HL-60/S4 treated with retinoic acid at 250 ng/mL for 4 days and 3 days (cell line): ENCODE data around the gene KRTAP19-4.
"Not testable (repeated sequence)": the region's sequence is repeated elsewhere in the genome, so short reads cannot be mapped to it uniquely, and the experiment has no call there.

ENCODE experiments used
- in situ Hi-C: fragments of 300-500 bp; cut with MboI; formaldehyde crosslinking; loops from 2 replicates; pipeline ENCODE4 v1.7.0; 2022; ENCODE audit warnings: low sequenced_read_pairs

Gene KRTAP19-4

GRCh38 chr21:30497065-30497464 is at the start of gene KRTAP19-4:
Gene KRTAP19-4, minus strand, starts transcription at chr21:30497165. Its CDS starts 55 bp downstream, at chr21:30497110.
- in situ Hi-C loops, result no loop called here

- in situ Hi-C loops, result no loop called here
Measured at GRCh38 chr21:30541764-30542163, 44.8 kb upstream of the KRTAP19-4 start, which contains the start of gene KRTAP19-6. Gene KRTAP19-6, minus strand, starts transcription at chr21:30541864. Its CDS starts 31 bp downstream, at chr21:30541833.

GRCh38 chr21:30518876-30519275 is 21.9 kb upstream of the KRTAP19-4 start:
- in situ Hi-C loops, result no loop called here

- in situ Hi-C loops, result no loop called here
Measured at GRCh38 chr21:30515681-30516080, 18.7 kb upstream of the KRTAP19-4 start.

GRCh38 chr21:30505621-30506205 is 8.7 kb upstream of the KRTAP19-4 start:
- in situ Hi-C loops, result not testable (repeated sequence)

GRCh38 chr21:30502041-30502440 is 5.1 kb upstream of the KRTAP19-4 start, which contains the start of gene KRTAP19-5:
Gene KRTAP19-5, minus strand, starts transcription at chr21:30502141. Its CDS starts 51 bp downstream, at chr21:30502090.
- in situ Hi-C loops, result no loop called here

- in situ Hi-C loops, result no loop called here
Measured at GRCh38 chr21:30491963-30492428, 5.0 kb downstream of the KRTAP19-4 start, which contains the start of gene KRTAP19-3. Gene KRTAP19-3, minus strand, starts transcription at chr21:30492013. Its CDS starts 56 bp downstream, at chr21:30491957.

GRCh38 chr21:30487336-30487735 is 9.6 kb downstream of the KRTAP19-4 start, which contains the start of gene KRTAP19-2:
Gene KRTAP19-2, minus strand, starts transcription at chr21:30487436. Its CDS starts 88 bp downstream, at chr21:30487348.
- in situ Hi-C loops, result no loop called here

GRCh38 chr21:30486180-30486579 is 10.8 kb downstream of the KRTAP19-4 start:
- in situ Hi-C loops, result no loop called here

GRCh38 chr21:30482130-30482529 is 14.8 kb downstream of the KRTAP19-4 start:
- in situ Hi-C loops, result no loop called here

GRCh38 chr21:30480145-30480544 is 16.8 kb downstream of the KRTAP19-4 start, which contains the start of gene KRTAP19-1:
Gene KRTAP19-1, minus strand, starts transcription at chr21:30480367. Its CDS starts 50 bp downstream, at chr21:30480317.
- in situ Hi-C loops, result no loop called here

GRCh38 chr21:30479259-30479658 is 17.7 kb downstream of the KRTAP19-4 start:
- in situ Hi-C loops, result no loop called here

- in situ Hi-C loops, result no loop called here
Measured at GRCh38 chr21:30478004-30478403, 19.0 kb downstream of the KRTAP19-4 start.

GRCh38 chr21:30468900-30469714 is 27.9 kb downstream of the KRTAP19-4 start:
- in situ Hi-C loops, result no loop called here

- in situ Hi-C loops, result no loop called here
Measured at GRCh38 chr21:30463713-30464112, 33.3 kb downstream of the KRTAP19-4 start.

GRCh38 chr21:30448514-30448913 is 48.5 kb downstream of the KRTAP19-4 start:
- in situ Hi-C loops, result no loop called here

- in situ Hi-C loops, result no loop called here
Measured at GRCh38 chr21:30447056-30447455, 49.9 kb downstream of the KRTAP19-4 start.
